Middle frontal gyrus (tissue), 1 donor: ENCODE results near the gene TPR.
"Not testable (repeated sequence)": the region's sequence is repeated elsewhere in the genome, so short reads cannot be mapped to it uniquely, and the experiment has no call there.

ENCODE experiments used
- DNase-seq: peaks from one replicate; pipeline ENCODE4 v3.0.0-alpha.2; 2015; ENCODE audit warnings: low spot score; ENCODE audit errors: extremely low spot score

Gene TPR

DNA sequence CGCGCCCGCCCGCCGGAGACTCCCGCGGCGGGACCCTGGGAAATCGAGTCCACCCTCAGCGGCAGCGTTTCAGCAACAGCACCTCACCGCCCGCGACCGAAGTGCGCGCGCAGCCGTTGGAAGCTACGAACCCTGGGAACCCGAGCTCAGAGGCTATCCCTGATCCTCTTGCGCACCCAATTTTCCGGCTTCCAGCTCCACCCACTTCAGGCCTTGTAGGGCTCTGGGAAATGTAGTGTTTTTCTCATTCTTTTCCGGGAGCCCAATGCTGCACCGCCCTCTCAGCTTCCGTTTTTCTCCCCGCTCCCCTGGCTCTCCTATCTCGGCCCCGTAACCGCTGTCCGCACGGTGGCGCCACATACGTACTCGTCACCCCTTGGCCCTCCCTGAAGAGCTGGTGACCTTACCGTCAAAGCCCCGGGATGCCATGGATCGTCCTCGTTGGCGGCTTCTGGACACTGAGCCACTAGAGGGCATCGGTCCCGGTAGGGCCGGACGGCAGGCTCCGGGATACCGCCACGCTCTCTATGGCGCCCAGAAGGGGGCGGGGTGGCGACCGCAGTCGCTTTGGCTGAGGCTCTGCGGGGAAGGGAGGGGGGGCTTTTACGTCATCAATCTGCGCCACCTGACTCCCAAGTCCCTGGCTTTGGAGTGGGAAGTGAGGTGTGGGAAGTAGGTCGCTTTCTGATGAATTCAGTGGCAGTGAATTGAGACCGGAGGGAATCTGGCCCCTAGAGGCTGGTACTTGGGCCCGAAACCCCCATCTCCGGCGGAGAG is at the start of gene TPR, which contains the start of gene ODR4:
Gene TPR (minus strand): TSS at position 102 of the 777 bp plus-strand sequence. CDS start 225 bp downstream, outside the sequence.
Gene ODR4 (plus strand): TSS at position 687 of the 777 bp plus-strand sequence. CDS start 3,948 bp downstream, outside the sequence.
- peak; percentile 95 for DNase-seq

DNA sequence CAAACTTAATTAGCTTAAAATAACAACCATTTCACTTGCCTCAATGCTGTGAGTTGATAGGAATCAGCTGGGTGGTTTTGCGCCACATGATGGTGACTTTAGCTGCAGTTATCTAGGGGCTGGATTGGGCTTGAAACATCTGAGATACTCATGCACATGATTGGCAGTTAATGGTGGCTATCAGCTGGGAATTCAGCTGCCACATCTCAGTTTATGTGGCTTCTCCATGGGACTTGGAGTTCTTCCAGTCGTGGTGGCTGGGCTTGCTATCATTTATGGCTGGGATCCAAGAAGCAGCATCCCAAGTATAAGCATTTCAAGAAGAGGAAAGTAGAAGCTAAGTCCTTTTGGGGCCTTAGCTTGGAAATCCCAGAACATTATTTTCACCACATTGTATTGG is 49.5 kb upstream of the TPR start:
- no peak for DNase-seq

DNA sequence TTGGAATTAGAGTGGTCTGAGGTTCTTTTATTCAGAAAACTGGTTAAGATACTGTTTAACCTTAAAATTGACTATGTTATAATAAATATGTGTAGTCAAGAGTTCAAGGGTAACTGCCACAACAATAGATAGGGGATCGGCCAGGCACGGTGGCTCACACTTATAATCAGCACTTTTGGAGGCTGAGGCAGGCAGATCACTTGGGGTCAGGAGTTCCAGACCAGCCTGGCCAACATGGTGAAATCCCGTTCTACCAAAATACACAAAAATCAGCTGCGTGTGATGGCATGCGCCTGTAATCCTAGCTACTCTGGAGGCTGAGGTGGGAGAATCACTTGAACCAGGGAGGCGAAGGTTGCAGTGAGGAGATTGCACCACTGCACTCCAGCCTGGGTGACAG is 46.4 kb upstream of the TPR start:
- no peak for DNase-seq

DNA sequence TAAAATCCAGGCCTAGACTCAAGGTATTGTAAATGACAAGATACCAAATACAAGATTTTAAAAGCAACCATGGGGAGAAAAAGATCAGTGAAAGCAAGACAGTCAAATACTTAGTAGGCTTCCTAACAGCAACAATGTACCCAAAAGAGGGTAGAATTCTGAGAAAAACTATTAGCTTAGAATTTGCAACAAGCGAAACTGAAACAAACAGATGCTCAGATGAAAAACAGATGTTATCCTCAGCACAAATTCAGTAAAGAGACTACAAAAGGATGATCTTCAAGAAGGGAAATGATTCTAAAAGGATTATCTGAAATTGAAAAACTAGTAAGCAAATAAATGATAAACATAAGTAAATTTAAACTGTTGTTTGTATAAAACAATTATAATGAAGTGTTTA is 45.9 kb upstream of the TPR start:
- no peak for DNase-seq

DNA sequence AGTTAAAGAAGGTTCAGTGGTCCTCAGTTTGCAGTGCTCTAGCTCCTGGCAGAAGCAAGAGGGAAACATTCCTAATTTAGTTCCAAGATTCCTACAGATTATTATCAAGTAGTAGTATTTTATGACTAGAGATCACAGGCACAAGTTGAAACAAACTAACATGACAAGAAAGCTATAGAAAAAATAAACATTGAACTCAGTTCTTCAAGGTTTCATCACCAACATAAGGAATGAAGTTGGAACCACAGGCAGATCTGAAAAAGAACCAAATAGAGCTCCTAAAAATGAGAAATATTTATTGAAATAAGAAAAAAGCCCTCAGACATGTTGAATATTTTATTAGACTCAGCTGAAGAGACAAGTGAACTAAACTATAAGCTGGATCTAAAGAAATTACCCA is 45.3 kb upstream of the TPR start:
- no peak for DNase-seq

DNA sequence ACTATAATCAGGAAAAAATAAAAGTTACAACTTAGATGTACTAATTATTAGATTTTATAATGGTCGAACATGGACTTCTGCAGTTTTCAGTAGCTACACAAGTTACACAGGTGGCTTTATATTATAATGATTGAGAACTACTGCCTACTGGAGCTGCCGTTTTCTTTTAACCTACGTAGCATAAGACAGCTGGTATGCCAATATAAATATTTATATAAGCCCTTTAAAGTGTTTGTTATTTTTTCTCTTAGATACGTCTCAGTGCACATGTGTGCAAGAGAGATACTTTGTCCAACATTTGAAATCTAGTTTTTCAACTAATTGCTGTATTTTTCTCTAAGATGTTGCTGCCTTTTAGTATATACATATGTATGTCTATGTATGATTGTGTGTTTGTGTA is 43.5 kb upstream of the TPR start:
- no peak for DNase-seq

DNA sequence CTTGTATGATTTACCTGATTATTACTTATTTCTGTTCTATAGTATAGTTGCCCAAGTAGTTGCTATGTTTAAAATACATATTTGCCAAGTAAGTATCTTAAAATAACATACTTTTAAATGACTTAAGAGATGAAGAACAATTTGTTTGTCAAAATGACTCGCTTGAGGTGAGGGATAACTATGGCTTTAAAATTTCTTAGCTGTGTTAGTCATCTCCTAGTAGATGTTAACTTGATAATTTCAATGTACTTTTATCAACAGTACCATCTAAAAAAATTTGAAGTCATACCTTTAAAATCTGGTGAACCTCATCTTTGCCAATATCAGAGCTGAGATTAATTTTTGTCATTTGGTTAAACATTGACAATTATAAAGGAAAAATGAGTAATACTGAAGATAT is 38.3 kb upstream of the TPR start:
- DNase-seq = no peak

DNA sequence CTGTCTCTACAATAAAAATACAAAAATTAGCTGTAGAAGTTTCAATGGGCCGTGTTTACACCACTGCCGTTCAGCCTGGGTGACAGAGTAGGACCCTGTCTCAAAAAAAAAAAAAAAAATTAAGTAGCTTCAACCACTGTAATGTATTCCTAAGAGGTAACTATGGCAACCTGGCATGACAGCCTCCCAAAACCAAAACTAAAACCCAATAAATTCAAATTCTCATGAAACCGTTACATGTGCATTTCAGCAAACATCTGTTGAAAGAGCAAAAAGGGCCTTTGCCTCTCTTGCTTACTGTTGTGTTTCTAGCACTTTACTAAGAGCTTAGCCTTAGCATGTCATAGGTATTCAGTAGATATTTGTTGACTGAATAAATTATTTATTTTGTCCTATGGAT is 34.0 kb upstream of the TPR start:
- DNase-seq = no peak

DNA sequence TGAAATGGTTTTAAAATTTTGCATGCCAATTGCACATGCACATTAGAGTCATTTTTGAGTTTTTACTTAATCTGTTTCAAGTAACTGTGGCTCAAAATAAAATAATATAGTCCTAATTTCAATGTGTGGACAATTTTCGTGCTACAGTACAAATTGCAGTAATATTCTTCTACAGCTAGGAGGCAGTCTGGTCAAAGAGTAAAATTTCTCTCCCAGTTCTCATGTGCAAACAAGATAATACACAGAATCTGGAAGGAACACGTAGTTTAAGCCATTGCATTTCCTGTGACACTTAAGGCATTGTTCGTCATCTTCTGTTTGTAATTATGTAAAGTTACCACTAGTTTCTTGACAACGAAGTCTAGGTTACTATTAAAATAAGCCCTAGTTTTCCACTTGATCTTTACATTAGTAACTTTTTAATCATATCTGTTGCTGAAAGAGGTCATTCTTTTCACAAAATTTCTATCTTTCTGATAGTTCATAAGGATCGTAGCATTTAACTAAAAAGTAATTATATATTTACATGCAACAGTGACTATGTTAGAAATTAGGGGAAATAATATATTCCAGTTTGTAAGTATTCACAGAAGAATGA is 29.5 kb upstream of the TPR start:
- DNase-seq = no peak

DNA sequence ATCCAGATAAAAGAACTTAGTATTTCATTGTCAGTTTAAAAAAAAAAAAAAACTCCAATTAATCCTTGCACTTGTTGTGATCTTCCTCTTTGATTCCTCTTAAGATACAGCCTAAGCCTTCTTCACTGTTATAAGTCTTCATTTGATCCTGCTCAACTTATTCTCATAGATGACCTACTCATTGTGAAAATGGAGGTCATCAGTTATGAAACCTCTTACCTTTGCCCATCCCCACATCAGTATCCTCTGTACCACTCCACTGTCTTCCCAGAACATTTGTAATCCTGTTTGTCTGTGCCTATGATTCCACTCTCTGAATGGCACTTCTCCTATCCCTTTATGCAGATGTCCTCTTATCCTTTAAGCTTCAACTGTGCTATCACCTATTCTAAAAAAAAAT is 28.6 kb upstream of the TPR start:
- DNase-seq = no peak

DNA sequence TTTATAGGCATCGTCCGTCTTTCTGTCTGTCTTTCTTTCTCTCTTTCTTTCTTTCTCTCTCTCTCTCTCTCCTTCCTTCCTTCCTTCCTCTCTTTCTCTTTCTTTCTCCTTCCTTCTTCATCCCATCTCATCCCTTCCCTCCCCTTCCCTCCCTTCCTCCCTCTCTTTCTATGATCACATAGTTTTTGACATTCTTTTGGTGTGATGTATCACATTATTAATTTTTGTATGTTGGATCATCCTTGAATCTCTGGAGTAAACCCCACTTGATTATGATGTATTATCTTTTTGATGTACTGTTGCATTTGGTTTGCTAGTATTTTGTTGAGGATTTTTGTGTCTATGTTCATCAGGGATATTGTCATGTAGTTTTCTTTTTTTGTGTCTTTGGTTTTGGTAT is 26.4 kb upstream of the TPR start:
- not testable (repeated sequence) for DNase-seq

DNA sequence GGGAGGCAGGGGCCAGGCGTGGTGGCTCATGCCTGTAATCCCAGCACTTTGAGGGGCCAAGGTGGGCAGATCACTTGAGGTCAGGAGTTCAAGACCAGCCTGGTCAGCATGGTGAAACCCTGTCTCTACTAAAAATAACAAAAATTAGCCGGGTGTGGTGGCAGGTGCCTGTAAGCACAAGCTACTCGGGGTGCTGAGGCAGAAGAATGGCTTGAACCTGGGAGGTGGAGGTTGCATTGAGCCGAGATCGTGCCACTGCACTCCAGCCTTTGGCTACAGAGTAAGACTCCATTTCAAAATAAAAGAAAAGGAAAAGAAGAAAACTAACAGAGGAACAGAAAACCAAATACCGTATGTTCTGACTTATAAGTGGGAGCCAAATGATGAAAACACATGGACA is 17.7 kb upstream of the TPR start:
- not testable (repeated sequence) for DNase-seq

DNA sequence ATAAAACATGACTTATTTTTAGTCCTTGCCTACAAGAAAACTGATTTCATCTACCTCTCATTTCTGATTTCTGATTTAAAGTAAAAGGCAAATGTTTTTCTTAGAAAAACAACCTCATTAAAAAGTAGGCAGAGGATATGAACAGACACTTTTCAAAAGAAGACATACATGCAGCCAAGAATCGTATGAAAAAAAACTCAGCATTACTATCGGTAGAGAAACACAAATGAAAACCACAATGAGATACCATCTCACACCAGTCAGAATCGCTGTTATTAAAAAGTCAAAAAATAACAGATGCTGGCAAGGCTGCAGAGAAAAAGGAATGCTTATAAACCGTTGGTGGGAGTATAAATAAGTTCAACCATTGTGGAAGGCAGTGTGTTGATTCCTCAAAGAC is 16.8 kb upstream of the TPR start:
- DNase-seq = no peak

DNA sequence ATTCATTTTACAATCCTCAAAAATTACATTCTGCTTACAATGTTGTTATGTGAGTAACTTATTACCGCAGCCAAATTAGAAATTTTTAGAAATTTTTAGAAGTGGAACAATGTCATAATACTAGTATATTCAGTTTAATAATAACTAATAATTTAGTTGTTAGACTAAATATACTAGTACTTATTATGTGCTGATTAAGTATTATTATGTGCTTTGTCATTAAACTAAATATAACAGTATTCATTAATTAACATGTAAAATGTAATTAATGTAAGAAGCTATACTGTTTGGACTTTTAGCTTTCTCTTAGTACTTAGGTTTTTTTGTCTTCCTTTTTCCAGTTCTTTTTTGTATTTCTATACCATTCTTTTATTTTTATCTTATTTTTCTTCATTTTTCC is 15.9 kb upstream of the TPR start:
- no peak for DNase-seq

DNA sequence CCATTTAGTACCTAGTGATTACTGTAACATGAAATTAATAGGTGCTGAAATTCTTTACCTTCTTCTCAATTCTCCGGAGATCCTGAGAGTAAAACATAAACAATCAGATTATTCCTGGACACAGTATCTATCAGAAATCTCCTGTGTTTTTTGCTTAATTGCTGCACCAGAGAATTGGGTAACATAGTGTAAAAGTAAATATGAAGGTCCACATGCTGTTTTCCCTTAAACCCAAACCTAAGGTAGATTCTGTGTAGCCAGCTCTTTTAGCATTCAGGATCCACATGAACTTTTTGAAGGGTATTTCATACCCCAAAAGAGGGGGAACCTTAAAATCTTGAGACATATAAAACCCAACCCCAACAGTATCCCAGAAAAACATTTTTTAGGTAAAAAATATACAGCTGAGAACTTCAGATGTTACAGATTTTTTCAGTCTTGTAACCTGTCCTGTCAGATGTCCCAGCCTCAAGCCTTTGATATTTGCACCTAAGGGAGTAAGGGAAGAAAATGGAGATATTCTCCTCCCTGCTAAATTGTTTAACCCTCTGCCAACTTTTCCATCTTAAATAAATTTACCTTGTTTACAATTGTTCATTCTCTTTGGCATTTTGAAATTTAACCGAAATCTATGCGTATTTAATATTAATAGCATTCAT is 11.8 kb upstream of the TPR start:
- DNase-seq = no peak

DNA sequence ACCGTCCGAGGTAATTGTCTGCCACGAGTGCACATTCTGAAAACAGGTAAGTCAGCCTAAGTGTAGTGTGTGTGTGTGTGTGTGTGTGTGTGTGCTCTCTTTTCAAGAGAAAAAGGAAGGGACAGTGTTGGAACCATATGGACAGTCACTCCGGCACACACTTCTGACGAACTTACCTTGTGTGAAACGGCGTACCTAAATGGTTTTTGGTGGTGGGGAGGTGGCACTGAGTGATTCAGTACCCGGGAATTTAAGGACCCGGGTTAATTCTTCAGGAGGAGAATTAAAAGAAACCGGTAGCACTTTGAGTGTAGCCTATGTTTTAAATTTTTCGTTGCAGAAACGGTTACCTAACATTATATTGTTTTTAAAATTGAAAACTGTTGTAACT is 871 bp upstream of the TPR start:
- no peak for DNase-seq

DNA sequence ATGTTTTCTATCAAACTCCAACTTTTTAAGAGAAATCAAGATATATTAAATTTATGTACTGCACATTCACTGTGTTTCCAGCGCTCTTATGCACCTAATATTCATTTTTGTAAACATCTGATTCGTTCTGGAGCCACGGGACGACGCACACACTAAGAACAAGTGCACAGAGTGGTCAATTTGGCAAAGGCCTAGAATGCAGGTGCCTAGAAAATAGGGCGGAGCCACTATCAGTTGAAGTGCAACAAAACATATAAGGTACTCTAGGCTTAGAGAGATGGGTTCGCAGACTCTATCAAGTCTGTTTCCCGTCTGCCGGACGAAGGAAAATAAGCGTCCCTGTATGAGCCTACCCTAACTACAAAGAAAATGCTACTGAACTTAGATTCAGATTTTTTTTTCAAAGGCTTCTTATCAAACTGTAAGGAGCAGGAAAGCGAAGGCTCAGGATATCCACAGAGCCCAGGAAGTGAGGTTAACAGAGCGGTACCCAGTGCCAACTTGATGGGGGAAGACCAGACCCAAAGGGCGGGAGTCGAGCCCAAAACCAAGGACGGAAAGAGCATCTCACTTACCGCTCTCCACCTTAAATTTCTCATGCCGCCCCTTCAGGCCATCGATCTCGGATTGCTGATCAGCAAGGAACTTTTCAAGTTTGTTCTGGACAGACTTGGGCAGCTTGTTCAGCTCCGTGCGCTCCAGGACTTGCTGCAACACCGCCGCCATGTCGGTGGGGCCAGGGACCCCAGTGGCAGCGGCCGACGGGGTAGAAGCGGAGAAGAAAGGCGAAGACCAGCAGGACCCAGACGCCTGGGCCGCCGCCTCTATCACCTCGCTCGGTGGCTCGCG is 526 bp downstream of the TPR start:
- no peak for DNase-seq

DNA sequence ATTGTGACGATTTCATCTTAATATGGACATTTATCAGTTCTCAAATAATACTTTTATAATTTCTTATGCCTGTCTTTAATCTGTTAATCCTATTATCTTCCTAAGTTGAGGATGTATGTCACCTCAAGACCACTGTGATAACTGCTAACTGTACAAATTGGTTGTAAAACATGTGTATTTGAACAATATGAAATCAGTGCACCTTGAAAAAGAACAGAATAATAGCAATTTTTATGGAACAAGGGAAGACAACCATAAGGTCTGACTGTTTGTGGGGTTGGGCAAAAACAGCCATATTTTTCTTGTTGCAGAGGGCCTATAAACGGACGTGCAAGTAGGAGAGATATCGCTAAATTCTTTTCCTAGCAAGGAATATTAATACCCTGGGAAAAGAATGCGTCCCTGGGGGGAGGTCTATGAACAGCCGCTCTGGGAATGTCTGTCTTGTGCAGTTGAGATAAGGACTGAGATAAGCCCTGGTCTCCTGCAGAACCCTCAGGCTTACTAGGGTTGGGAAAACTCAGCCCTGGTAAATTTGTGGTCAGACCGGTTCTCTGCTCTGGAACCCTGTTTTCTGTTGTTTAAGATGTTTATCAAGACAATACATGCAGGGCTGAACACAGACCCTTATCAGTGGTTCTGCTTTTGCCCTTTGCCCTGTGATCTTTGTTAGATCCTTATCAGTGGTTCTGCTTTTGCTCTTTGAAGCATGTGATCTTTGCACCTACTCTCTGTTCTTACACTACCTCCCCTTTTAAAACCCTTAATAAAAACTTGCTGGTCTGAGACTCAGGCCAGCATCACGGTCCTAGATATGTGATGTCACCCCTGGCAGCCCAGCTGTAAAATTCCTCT is 27.0 kb downstream of the TPR start:
- DNase-seq = not testable (repeated sequence)

DNA sequence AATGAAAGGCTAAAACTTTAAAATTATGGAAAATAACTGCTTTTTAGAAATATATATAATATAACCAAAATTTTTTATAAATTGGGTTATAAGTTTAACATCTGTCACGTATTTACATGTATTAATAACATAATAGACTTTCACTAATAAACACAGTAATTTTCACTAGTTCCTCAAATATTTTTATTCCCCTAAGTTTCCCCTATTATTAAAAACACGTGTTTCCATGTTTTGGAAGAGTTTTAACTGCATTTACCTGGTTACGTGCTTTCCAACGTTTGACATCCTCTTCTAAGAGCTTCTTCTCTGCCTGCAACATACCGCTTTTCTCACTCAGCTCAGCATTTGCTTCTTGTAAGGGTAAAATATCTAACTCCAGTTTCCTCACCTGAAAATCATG is 34.3 kb downstream of the TPR start:
- no peak for DNase-seq

DNA sequence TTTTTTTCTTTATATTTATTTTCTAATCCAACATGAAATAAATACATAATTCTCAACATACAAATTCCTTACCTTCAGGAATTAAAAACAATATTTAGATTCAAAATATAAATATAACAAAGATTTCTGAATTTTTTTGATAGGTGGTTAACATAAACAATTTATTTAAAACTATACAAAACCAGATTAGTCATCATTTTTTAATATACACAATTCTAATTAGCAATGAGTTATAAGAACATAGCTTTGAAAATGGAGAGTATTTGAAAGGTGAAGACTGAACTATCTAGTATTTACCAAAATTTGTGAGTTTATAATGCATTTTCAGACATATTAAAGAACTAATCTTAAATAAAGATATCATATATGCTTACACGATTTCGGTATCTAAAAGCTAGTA is 37.5 kb downstream of the TPR start:
- DNase-seq = no peak

DNA sequence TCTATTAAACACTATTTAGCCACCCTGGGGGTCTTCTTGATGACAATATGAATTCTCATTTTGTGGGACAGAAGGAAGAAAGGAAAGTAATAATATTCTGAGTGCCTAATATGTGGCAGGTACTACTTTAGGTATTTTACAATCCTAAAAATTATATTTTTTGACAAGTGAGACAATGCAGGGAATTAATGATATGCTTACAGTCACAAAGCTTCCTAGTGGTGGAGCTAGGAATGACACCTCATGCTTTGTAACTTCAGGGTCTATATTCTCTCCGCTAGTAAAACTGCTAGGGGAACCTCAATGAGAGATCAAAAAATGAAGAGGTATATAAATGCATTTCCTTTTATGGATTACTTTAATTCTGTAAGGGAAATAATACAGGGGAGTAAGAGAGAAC is 44.3 kb downstream of the TPR start:
- no peak for DNase-seq
